Activated T-helper 1 cell treated with anti-CD3 and anti-CD28 coated beads, Interleukin-12 subunit alpha, Interleukin-12 subunit beta, Interleukin-2, Interleukin-4 antibody, amounts not matched to agents 30 ng/mL and 10 ng/mL and 1 ng/mL, durations not matched to agents 14 hours and 24 hours and 36 hours (primary cell): ENCODE results near the gene PMFBP1. TPM values are rescaled to one million over a fixed set of nuclear protein-coding genes. Genes with fewer than 3 reads are reported as not detected.

Experiments
- DNase-seq: peaks from one replicate; pipeline ENCODE4 v3.0.0; 2021; ENCODE audit warnings: low spot score
- H3K27ac Mint-ChIP-seq: one replicate; pipeline ENCODE4 v1.8.0; 2021; ENCODE audit warnings: mild to moderate bottlenecking, mixed read lengths
- H3K27me3 Mint-ChIP-seq: one replicate; pipeline ENCODE4 v1.8.0; 2022; ENCODE audit warnings: mild to moderate bottlenecking, moderate library complexity, mixed read lengths; ENCODE audit not compliant: insufficient read depth
- H3K36me3 Mint-ChIP-seq: one replicate; pipeline ENCODE4 v1.8.0; 2021; ENCODE audit warnings: low read depth, mixed read lengths
- H3K4me1 Mint-ChIP-seq: one replicate; pipeline ENCODE4 v1.8.0; 2021; ENCODE audit warnings: low read depth, mixed read lengths
- H3K4me3 Mint-ChIP-seq: one replicate; pipeline ENCODE4 v1.8.0; 2021; ENCODE audit warnings: mild to moderate bottlenecking, moderate library complexity, mixed read lengths
- H3K9me3 Mint-ChIP-seq: one replicate; pipeline ENCODE4 v1.8.0; 2021; ENCODE audit warnings: mixed read lengths
- intact Hi-C: fragments of 100-400 bp; cut with micrococcal nuclease; formaldehyde crosslinking; loops from one replicate; pipeline ENCODE4 v1.15.1; 2024
- total RNA-seq: library from RNA; stranded (reverse); gene quantifications from 2 replicates; pipeline ENCODE4 v1.2.3, GENCODE V29; 2022

The PMFBP1 gene
- total RNA-seq, 1 donor from 2014 or later = 0.39 TPM

- intact Hi-C loops = no loop called here
- H3K9me3 Mint-ChIP-seq = no peaks in the 10 kb centered on the region
- H3K27me3 Mint-ChIP-seq = peaks cover 8% of the 10 kb centered on the region
- no peaks in the 10 kb centered on the region for H3K4me1 Mint-ChIP-seq
- no peak for DNase-seq
- H3K27ac Mint-ChIP-seq = no peak overlapping the region
- H3K4me3 Mint-ChIP-seq = no peak overlapping the region
- H3K36me3 Mint-ChIP-seq = no peaks in the 10 kb centered on the region
Measured at GRCh38 chr16:72122308-72122707, 49.6 kb downstream of the PMFBP1 start.

- H3K36me3 Mint-ChIP-seq = no peaks in the 10 kb centered on the region
- no peak overlapping the region for H3K27ac Mint-ChIP-seq
- intact Hi-C loops = no loop called here
- no peaks in the 10 kb centered on the region for H3K4me1 Mint-ChIP-seq
- H3K27me3 Mint-ChIP-seq = peaks cover 10% of the 10 kb centered on the region
- no peaks in the 10 kb centered on the region for H3K9me3 Mint-ChIP-seq
- no peak overlapping the region for H3K4me3 Mint-ChIP-seq
- DNase-seq = no peak
Measured at GRCh38 chr16:72120026-72120425, 51.9 kb downstream of the PMFBP1 start.

GRCh38 chr16:72113616-72113945 lies 58.4 kb downstream of the PMFBP1 start:
- Mint-ChIP-seq H3K4me3 (no peak overlapping the region), H3K4me1 (no peaks in the 10 kb centered on the region), H3K27ac (no peak overlapping the region), H3K36me3 (peaks cover 29% of the 10 kb centered on the region), H3K9me3 (no peaks in the 10 kb centered on the region), H3K27me3 (peaks cover 5% of the 10 kb centered on the region)
- DNase-seq = no peak
- intact Hi-C loops = no loop called here

GRCh38 chr16:72112906-72113615 lies 58.9 kb downstream of the PMFBP1 start:
- Mint-ChIP-seq H3K27ac (no peak overlapping the region), H3K9me3 (no peaks in the 10 kb centered on the region), H3K27me3 (peaks cover 5% of the 10 kb centered on the region), H3K36me3 (peaks cover 32% of the 10 kb centered on the region), H3K4me1 (no peaks in the 10 kb centered on the region), H3K4me3 (no peak overlapping the region)
- no peak for DNase-seq
- intact Hi-C loops = no loop called here

- intact Hi-C loops = no loop called here
- Mint-ChIP-seq H3K27me3 (peaks cover 5% of the 10 kb centered on the region), H3K36me3 (peaks cover 37% of the 10 kb centered on the region), H3K4me1 (no peaks in the 10 kb centered on the region), H3K9me3 (no peaks in the 10 kb centered on the region), H3K27ac (no peak overlapping the region), H3K4me3 (no peak overlapping the region)
- DNase-seq = no peak
Measured at GRCh38 chr16:72112452-72112792, 59.5 kb downstream of the PMFBP1 start.

- Mint-ChIP-seq H3K4me1 (no peaks in the 10 kb centered on the region), H3K9me3 (no peaks in the 10 kb centered on the region), H3K36me3 (peaks cover 43% of the 10 kb centered on the region), H3K27ac (no peak overlapping the region), H3K4me3 (no peak overlapping the region), H3K27me3 (peaks cover 2% of the 10 kb centered on the region)
- no peak for DNase-seq
- intact Hi-C loops = no loop called here
Measured at GRCh38 chr16:72111657-72112451, 60.1 kb downstream of the PMFBP1 start.

GRCh38 chr16:72110662-72111615 lies 61.0 kb downstream of the PMFBP1 start:
- Mint-ChIP-seq H3K4me1 (no peaks in the 10 kb centered on the region), H3K4me3 (no peak overlapping the region), H3K27ac (no peak overlapping the region), H3K27me3 (no peaks in the 10 kb centered on the region), H3K9me3 (no peaks in the 10 kb centered on the region), H3K36me3 (peaks cover 48% of the 10 kb centered on the region)
- intact Hi-C loops = no loop called here
- DNase-seq = no peak

GRCh38 chr16:72109966-72110530 lies 61.9 kb downstream of the PMFBP1 start:
- H3K27me3 Mint-ChIP-seq = no peaks in the 10 kb centered on the region
- no peak overlapping the region for H3K4me3 Mint-ChIP-seq
- no peak overlapping the region for H3K27ac Mint-ChIP-seq
- no peaks in the 10 kb centered on the region for H3K9me3 Mint-ChIP-seq
- peaks cover 57% of the 10 kb centered on the region for H3K36me3 Mint-ChIP-seq
- DNase-seq = no peak
- no peaks in the 10 kb centered on the region for H3K4me1 Mint-ChIP-seq
- intact Hi-C loops = no loop called here

- no peak overlapping the region for H3K4me3 Mint-ChIP-seq
- no peaks in the 10 kb centered on the region for H3K9me3 Mint-ChIP-seq
- peaks cover 62% of the 10 kb centered on the region for H3K36me3 Mint-ChIP-seq
- intact Hi-C loops = no loop called here
- no peak for DNase-seq
- no peak overlapping the region for H3K27ac Mint-ChIP-seq
- H3K27me3 Mint-ChIP-seq = no peaks in the 10 kb centered on the region
- H3K4me1 Mint-ChIP-seq = no peaks in the 10 kb centered on the region
Measured at GRCh38 chr16:72109300-72109699, 62.7 kb downstream of the PMFBP1 start.

- Mint-ChIP-seq H3K27ac (no peak overlapping the region), H3K9me3 (no peaks in the 10 kb centered on the region), H3K36me3 (peaks cover 67% of the 10 kb centered on the region), H3K27me3 (no peaks in the 10 kb centered on the region), H3K4me1 (no peaks in the 10 kb centered on the region), H3K4me3 (no peak overlapping the region)
- intact Hi-C loops = no loop called here
- DNase-seq = no peak
Measured at GRCh38 chr16:72108353-72109102, 63.4 kb downstream of the PMFBP1 start.

GRCh38 chr16:72107371-72107770 lies 64.6 kb downstream of the PMFBP1 start:
- no peaks in the 10 kb centered on the region for H3K9me3 Mint-ChIP-seq
- DNase-seq = no peak
- H3K27ac Mint-ChIP-seq = no peak overlapping the region
- no peak overlapping the region for H3K4me3 Mint-ChIP-seq
- H3K36me3 Mint-ChIP-seq = peaks cover 76% of the 10 kb centered on the region
- H3K4me1 Mint-ChIP-seq = no peaks in the 10 kb centered on the region
- intact Hi-C loops = no loop called here
- no peaks in the 10 kb centered on the region for H3K27me3 Mint-ChIP-seq

GRCh38 chr16:72105978-72106377 lies 66.0 kb downstream of the PMFBP1 start:
- Mint-ChIP-seq H3K27ac (no peak overlapping the region), H3K9me3 (no peaks in the 10 kb centered on the region), H3K27me3 (no peaks in the 10 kb centered on the region), H3K4me1 (no peaks in the 10 kb centered on the region), H3K4me3 (no peak overlapping the region), H3K36me3 (peaks cover 81% of the 10 kb centered on the region)
- no peak for DNase-seq
- intact Hi-C loops = no loop called here
